ENCODE results near the gene NUP188. TPM values are rescaled to one million over a fixed set of nuclear protein-coding genes. Genes with fewer than 3 reads are reported as not detected.
"Not testable (repeated sequence)": the region's sequence is repeated elsewhere in the genome, so short reads cannot be mapped to it uniquely, and the experiment has no call there.

The NUP188 gene
- total RNA-seq, 3 donors from 2014 or later (not counting 1 experiment from before 2014, with no cell fraction given): 53.9 to 66.4 (median 58.3) TPM

- no peaks in the 10 kb centered on the region for H3K4me1 ChIP-seq (ENCODE audit: control insufficient read depth, insufficient read depth, low read length)
- H3K27ac ChIP-seq (ENCODE audit: low read length): no peak overlapping the region
- Mint-ChIP-seq H3K27ac (no peak overlapping the region), H3K36me3 (peaks cover 17% of the 10 kb centered on the region), H3K4me3 (no peak overlapping the region), H3K9me3 (no peaks in the 10 kb centered on the region), H3K4me1 (peaks cover 0 to 6% of the 10 kb centered on the region in 2 donors), H3K27me3 (ENCODE audit: low read depth in 2 of 2) (no peaks in the 10 kb centered on the region)
- H3K27me3 ChIP-seq (ENCODE audit: control insufficient read depth, insufficient read depth, low read length): no peaks in the 10 kb centered on the region
- no peak for TF ChIP-seq CTCF (IDR thresholded peaks at IDR 0.05)
- no peaks in the 10 kb centered on the region for H3K9me3 ChIP-seq (ENCODE audit: control insufficient read depth, insufficient read depth, low read length)
- peaks cover 77% of the 10 kb centered on the region for H3K36me3 ChIP-seq (ENCODE audit: control insufficient read depth, insufficient read depth, low read length)
- intact Hi-C loops (cut with micrococcal nuclease): no loop called here
- 91% methylated on average over 13 of the region's 13 CpGs for WGBS (ENCODE audit: insufficient coverage)
- DNase-seq (no peak), ATAC-seq (no peak)
- H3K4me3 ChIP-seq (ENCODE audit: low read length): no peak overlapping the region
Observed at GRCh38 chr9:128999581-129000206, 52.2 kb downstream of the NUP188 start.

DNA sequence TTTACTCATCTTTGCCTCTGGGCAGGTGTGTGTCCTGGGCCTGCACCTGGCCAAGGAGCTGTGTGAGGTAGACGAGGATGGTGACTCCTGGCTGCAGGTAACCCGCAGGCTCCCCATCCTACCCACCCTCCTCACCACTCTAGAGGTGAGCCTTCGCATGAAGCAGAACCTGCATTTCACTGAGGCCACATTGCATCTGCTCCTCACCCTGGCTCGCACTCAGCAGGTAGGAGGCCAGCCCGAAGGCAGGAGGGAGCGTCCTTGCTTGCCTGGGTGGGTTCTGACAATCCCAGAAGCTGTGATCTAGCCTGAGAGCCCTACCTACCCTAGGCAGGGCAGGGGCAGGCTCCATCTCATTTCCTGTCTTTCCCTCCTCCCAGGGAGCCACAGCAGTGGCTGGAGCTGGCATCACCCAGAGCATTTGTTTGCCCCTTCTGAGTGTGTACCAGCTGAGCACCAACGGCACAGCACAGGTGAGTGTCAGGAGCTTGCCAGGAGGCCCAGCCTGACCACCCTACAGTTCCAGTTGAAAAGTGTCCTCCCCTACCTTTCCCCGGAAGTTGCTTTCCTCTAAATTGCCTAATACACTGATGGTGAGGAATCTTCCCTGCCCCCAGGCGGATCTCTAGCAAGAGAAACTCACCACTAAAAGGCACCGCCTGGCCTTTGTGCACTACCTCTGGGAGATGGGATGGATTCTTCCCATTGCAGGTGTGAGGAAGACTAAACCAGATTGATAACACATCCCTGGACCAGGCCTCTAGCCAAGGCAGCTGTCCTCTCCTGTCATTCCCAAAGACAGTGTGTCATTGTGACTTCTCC lies 54.2 kb downstream of the NUP188 start:
- H3K27ac Mint-ChIP-seq: no peak overlapping the region
- no peak for ATAC-seq
- 98% methylated on average over 8 of the region's 10 CpGs for WGBS (ENCODE audit: insufficient coverage)

DNA sequence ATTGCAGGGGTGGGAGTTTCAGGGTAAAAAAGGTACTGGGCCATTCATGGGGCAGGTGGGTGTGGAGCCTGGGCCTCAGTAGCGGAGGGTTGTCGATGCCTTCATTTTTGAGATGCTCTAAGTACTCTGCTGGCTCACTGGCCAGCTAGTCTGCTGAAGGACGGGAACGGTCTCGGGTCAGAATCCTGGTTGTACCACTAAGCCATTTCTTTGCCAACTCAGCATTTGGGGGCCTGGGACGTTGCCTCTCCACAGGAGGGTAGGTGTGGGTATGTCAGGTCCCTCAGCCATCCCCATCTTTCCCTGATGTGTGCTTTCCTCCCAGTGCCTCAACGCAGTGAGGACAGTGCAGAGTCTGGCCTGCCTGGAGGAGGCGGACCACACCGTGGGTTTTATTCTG lies 55.5 kb downstream of the NUP188 start:
- no peak overlapping the region for H3K4me3 Mint-ChIP-seq
- H3K4me1 Mint-ChIP-seq: peaks cover 0 to 5% of the 10 kb centered on the region in 2 donors
- TF ChIP-seq CTCF (IDR thresholded peaks at IDR 0.05): no peak
- DNase-seq (no peak), ATAC-seq (no peak)
- WGBS (ENCODE audit: insufficient coverage): 98% methylated on average over 9 of the region's 9 CpGs
- H3K9me3 Mint-ChIP-seq: no peaks in the 10 kb centered on the region
- Histone ChIP-seq H3K27me3 (ENCODE audit: control insufficient read depth, insufficient read depth, low read length) (no peaks in the 10 kb centered on the region), H3K36me3 (ENCODE audit: control insufficient read depth, insufficient read depth, low read length) (peaks cover 77% of the 10 kb centered on the region), H3K4me3 (ENCODE audit: low read length) (no peak overlapping the region), H3K27ac (ENCODE audit: low read length) (no peak overlapping the region), H3K9me3 (ENCODE audit: control insufficient read depth, insufficient read depth, low read length) (no peaks in the 10 kb centered on the region), H3K4me1 (ENCODE audit: control insufficient read depth, insufficient read depth, low read length) (no peaks in the 10 kb centered on the region)
- peak overlapping the region in 1 of 2 donors; percentile 13 for H3K27ac Mint-ChIP-seq
- no peaks in the 10 kb centered on the region for H3K36me3 Mint-ChIP-seq
- no peaks in the 10 kb centered on the region for H3K27me3 Mint-ChIP-seq (ENCODE audit: low read depth in 2 of 2)
- intact Hi-C loops (cut with micrococcal nuclease): no loop called here

More for the DNA sequence above, 54.2 kb downstream of the NUP188 start:
- intact Hi-C loops (cut with micrococcal nuclease): no loop called here
- peaks cover 78% of the 10 kb centered on the region for H3K36me3 ChIP-seq (ENCODE audit: control insufficient read depth, insufficient read depth, low read length)
- Mint-ChIP-seq H3K4me3 (no peak overlapping the region), H3K4me1 (peaks cover 0 to 4% of the 10 kb centered on the region in 2 donors), H3K27me3 (ENCODE audit: low read depth in 2 of 2) (no peaks in the 10 kb centered on the region), H3K36me3 (peaks cover 7% of the 10 kb centered on the region), H3K9me3 (no peaks in the 10 kb centered on the region)
- no peaks in the 10 kb centered on the region for H3K9me3 ChIP-seq (ENCODE audit: control insufficient read depth, insufficient read depth, low read length)
- TF ChIP-seq CTCF (IDR thresholded peaks at IDR 0.05): no peak
- H3K4me3 ChIP-seq (ENCODE audit: low read length): no peak overlapping the region
- DNase-seq: no peak
- H3K4me1 ChIP-seq (ENCODE audit: control insufficient read depth, insufficient read depth, low read length): no peaks in the 10 kb centered on the region
- H3K27me3 ChIP-seq (ENCODE audit: control insufficient read depth, insufficient read depth, low read length): no peaks in the 10 kb centered on the region
- no peak overlapping the region for H3K27ac ChIP-seq (ENCODE audit: low read length)

- H3K4me1 Mint-ChIP-seq; H3K9me3 ChIP-seq (ENCODE audit: control insufficient read depth, insufficient read depth, low read length); ATAC-seq; H3K27ac Mint-ChIP-seq; DNase-seq; H3K27ac ChIP-seq (ENCODE audit: low read length); H3K4me1 ChIP-seq (ENCODE audit: control insufficient read depth, insufficient read depth, low read length); H3K9me3 Mint-ChIP-seq; H3K36me3 Mint-ChIP-seq; H3K27me3 ChIP-seq (ENCODE audit: control insufficient read depth, insufficient read depth, low read length); H3K4me3 Mint-ChIP-seq; H3K27me3 Mint-ChIP-seq (ENCODE audit: low read depth in 2 of 2); intact Hi-C loops (cut with micrococcal nuclease); H3K4me3 ChIP-seq (ENCODE audit: low read length): not testable (repeated sequence)
- 96% methylated on average over 2 of the region's 6 CpGs for WGBS (ENCODE audit: insufficient coverage)
- peaks cover 75% of the 10 kb centered on the region for H3K36me3 ChIP-seq (ENCODE audit: control insufficient read depth, insufficient read depth, low read length)
Observed at GRCh38 chr9:129004173-129004572, 56.7 kb downstream of the NUP188 start.

All from natural killer cell (primary cell).